ENCODE measurements around the gene SLC10A7.
"Not testable (repeated sequence)": the region's sequence is repeated elsewhere in the genome, so short reads cannot be mapped to it uniquely, and the experiment has no call there.

Gene SLC10A7

DNA sequence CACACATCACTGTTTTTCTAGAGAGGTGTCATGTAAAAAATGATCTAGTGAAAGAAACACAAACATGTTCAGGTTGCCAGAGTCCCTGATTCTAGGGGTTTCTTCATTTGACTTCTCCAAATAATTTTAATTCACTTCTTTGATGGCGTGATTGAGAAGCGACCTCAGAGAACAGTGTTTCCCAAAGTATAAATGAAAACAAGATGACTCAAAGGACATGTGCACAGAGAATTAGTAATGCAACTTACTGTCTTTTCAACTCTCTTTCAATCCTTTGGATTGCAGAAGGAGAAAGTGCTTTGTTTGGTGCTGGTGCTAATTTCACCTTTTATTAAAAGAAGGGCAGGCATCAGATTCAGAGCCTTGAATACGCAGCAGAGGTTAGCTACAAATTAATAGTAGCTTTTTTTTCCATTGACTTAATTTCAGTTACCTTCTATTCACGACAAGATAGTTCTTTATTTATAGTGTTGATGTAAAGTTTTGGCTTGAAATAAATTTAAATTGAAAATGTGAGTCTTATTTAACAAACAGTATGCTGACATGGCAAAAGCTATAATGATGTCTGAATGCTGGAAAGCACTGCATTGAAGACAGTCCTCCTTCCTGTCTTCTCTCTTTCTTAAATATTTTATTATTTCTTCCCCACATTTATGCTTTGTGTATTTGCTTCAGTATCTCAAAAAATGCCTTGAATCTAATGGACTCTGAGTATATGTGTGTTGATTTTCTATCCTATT lies 85.1 kb downstream of the SLC10A7 start:
- DNase-seq: no peak

DNA sequence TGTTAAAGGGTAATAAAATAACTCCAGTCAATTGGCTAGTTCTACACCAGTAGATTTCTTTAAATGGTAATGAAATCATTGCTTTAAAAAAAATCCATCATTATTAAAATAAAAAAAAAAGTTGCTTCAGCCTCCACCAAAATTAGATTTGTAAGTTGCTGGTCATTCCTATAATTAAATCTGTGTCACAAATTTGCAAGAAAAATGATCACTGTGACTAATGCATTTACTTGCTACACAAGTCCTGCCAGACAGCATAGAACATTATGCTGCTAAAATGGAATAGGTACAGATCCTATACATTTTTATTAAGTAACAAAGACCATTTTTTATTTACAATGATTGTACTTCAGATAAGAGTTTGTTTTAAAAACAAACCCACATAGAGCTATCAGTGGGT lies 85.8 kb downstream of the SLC10A7 start:
- DNase-seq: no peak

DNA sequence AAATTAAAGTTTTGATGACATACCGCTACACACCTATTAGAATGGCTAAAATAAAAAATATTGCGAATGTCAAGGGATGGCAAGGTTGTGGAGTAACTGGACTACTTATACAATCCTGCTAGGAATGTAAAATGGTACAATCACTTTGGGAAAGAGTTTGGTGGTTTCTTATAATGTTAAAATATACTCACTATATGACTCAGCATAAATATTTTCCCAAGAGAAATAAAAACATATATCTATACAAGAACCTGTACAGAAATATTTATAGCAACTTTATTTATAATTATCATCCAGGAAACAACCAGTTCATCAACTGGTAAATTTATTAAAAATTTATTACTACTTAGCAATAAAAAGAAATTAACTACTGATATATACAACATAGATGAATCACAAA lies 89.7 kb downstream of the SLC10A7 start:
- DNase-seq: no peak

DNA sequence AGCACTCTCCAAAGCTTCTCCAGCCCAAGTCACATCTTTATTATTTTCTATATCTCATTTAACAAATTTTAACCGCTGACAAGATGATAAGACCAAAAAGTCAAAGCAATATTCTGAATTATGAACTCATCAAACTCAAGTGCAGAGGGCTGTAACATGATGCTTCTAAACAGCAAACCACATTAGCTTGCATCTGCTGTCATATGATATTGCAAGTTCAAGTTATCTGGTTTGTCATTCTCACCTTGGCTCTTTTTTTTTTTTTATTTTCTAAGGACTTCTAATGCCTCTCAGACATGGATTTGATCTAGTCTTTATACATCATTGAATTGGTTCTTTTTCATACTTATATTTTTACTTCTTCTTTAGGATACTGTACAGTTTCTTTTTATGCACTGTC lies 93.4 kb downstream of the SLC10A7 start:
- no peak for DNase-seq

GRCh38 chr4:146417822-146418221 lies 103.9 kb downstream of the SLC10A7 start:
- DNase-seq: no peak

DNA sequence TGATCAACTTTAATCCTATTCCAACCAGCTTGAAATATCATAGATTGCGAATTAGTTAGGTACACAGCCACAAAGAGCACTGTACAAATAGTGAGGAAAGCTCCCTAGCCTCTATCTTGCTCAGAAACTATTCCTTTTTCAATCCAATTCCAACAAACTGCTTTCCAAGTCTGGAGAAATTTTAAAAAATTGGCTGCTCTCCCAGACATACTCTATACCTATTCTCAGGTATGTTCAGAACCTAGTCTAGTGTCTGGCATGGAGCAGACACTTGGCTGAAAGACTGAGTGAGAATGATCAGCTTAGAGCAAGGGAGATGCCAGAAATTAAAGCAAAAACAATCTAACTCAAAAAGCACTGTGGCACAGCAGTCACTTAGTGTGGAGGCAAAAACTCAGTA lies 105.9 kb downstream of the SLC10A7 start:
- no peak for DNase-seq

GRCh38 chr4:146407669-146408084 lies 114.1 kb downstream of the SLC10A7 start:
- no peak for DNase-seq

DNA sequence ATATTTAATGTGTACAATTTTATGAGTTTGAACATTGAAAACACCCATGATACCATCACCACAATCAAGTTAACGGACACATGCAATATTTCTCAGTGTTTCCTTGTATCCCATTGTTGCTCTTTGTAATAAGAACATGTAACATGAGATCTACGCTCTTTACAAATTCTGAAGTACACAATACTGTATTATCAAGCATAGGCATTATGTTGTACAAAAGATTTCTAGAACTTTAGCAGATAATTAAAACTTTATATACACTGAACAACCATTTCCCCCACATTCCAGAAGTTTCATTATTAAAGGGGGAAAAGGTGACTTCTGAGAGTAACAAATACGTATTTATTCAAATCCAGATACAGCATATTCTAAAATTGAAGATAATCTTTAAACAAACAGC lies 114.5 kb downstream of the SLC10A7 start:
- DNase-seq: no peak

DNA sequence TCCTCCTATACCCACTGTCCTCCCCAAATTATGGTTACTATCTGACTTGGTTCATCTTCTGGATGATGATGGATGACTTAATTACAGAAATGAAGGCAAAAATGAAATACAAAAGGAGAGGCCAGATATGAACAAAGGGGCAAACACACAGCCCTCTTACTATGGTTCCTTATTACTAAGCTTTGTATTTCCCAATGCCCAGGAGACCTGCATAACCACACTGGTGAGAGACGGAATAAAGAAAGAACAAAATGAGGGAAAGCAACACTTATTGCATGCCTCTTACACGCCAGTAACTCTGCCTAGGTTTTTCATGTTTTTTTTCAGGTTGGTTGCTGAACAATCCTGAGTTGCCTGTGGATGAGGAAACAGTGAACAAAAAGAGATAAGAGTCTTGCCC lies 120.5 kb downstream of the SLC10A7 start:
- DNase-seq: no peak

DNA sequence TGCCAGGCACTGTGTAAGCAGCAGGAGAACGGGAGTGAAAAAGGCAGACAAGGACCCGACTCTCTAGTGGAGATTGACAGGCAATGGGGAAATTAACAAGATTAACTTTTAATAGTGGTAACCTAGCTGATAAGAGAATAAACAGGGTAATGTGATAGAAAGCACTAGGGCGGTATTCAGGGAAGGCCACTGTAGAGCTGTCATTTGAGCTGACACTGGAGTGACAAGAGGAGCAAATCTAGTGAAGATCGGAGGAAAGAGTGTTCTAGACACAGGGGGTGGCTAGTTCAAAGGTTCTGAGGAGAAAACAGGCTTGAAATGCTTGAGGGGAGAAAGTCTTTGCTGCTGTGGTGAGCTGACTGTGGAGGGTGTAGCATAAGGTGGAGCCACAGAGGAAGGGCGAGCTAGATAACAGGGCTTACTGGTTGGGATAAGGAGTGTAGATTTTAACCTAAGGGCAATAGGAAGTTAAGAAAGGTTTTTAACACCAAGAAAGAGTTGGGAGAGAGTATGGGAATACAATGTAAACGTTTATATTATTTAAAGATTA lies 122.8 kb downstream of the SLC10A7 start:
- no peak for DNase-seq

DNA sequence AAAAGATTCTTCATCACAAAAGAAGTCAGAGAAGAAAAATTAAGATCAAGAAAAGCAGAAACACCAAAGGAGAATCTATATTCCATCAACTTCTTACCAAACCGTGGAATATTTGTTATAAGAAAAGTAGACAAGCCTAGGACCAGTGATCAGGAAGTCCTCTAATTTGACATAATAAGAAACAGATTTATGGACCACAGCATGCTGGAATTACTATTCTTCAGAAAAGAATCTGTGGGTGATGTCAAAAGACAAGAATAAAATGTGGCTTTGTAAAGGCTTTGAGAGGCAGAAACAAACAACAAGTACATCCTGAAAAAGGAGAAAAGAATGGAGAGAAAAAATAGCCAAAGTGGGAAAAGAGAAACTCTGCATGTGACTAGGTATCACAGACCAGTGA lies 123.3 kb downstream of the SLC10A7 start:
- no peak for DNase-seq

- no peak for DNase-seq
Measured at GRCh38 chr4:146389561-146389960, 132.2 kb downstream of the SLC10A7 start.

DNA sequence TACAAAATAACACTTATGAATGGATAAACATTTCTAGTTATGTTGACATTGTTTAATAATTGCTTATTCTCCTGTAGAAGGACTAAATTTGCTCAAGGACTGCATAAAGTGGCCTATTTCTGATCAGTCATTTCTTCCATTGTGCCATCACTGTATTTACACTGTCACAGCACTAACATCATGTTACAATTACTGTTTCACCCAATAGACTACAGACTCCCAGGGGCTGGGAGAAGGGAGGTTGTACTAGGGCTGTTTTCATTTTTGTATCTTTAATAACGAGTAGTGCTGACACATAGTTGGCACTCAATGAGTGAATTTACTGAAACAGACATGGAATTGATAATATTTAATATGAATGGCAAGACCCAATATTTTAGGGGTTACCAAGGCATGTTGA lies 139.5 kb downstream of the SLC10A7 start:
- DNase-seq: no peak

- no peak for DNase-seq
Measured at GRCh38 chr4:146381263-146381872, 140.4 kb downstream of the SLC10A7 start.

- no peak for DNase-seq
Measured at GRCh38 chr4:146379744-146380143, 142.0 kb downstream of the SLC10A7 start.

- no peak for DNase-seq
Measured at GRCh38 chr4:146371812-146372211, 149.9 kb downstream of the SLC10A7 start.

DNA sequence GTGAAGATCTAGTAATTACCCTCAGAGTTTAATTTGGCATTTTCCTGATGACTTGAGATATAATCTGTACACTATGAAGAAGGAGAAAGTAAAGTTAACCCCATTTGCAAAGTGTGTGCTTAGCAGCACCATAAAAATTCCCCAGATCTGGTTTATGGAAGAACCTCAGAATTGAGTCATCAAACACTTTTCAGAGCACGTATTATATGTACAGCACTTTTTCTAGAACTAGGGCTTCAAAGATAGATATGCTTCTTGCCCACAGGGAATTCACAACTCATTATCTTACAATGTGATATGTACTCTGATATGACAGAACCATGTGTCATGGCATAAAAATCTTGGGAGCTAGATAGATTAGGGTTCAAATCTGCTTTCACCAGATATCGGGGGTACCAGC lies 150.9 kb downstream of the SLC10A7 start:
- no peak for DNase-seq

DNA sequence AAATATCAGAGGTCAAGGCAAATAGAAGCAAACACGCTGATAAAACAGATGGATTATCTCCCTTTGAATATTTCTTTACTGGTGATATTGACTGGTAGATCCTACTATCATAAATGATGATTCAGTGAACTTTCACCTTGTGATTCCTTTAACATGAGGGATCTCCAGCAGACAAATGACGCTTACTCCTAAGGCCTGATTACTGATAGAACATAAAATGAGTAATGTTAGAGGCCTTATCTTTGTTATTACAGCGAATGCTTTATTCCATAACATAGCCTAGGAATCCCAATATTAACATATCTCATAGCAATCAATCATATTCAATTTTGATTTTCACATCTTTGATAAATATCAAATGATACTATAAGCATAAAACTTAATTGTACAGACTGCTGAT lies 152.3 kb downstream of the SLC10A7 start:
- DNase-seq: no peak

- DNase-seq: no peak
Measured at GRCh38 chr4:146368209-146368608, 153.5 kb downstream of the SLC10A7 start.

DNA sequence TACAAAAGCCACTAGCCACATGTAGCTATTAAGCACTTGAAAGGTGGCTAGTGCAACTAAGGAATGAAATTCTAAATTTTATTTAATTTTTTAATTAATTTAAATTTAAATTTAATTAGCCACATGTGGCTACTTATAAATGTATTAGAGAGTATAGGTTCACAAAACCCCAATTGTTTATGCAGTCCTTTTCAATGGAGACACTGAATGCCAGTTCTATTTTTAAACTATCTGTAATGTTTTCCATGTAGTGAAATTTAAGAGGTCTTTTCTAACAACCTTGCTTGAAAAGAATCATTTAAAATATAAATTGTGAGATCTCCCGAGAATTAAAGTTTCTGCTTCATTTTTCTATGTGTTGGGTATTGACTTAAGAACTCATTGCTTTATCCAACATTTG lies 154.4 kb downstream of the SLC10A7 start:
- no peak for DNase-seq

GRCh38 chr4:146359771-146360170 lies 162.0 kb downstream of the SLC10A7 start:
- no peak for DNase-seq

- DNase-seq: not testable (repeated sequence)
Measured at GRCh38 chr4:146350114-146350513, 171.6 kb downstream of the SLC10A7 start.

DNA sequence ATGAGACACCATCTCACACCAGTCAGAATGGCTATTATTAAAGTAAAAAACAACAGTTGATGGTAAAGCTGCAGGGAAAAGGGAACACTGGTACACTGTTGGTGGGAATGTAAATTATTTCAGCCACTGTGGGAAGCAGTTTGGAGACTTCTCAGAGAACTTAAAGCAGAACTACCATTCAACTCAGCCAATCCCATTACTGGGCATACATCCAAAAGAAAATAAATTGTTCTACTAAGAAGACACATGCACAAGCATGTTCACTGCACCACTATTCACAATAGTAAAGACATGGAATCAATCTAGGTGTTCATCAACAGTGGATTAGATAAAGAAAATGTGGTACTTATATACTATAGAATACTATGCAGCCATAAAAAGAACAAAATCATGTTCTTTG lies 172.4 kb downstream of the SLC10A7 start:
- DNase-seq: no peak

- no peak for DNase-seq
Measured at GRCh38 chr4:146347822-146348221, 173.9 kb downstream of the SLC10A7 start.

DNA sequence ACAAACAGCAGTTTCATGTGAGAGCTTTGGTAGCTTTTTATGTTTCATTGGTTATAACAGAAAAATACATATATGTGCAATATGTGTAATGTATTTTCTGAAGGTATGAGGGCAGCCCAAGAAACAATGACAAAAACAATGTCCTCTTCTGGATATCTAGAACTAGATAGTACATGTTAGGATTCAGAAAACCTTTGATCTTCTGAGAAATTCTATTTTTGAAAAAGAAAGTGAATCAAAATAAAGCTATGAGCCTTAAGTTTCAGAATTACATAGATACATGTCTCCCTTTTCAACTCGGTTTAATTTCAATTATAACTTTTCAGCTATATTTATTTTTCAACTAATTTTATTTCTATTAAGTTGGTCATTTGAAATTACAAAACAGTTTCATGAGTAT lies 175.5 kb downstream of the SLC10A7 start:
- no peak for DNase-seq
